Measurements from ENCODE around the gene VPS36. TPM values are rescaled to one million over a fixed set of nuclear protein-coding genes. Genes with fewer than 3 reads are reported as not detected.
A peak's percentile ranks its signal among the peaks of the same experiment; 100 is the strongest.
"Not testable (repeated sequence)": the region's sequence is repeated elsewhere in the genome, so short reads cannot be mapped to it uniquely, and the experiment has no call there.

Gene VPS36, protein sequence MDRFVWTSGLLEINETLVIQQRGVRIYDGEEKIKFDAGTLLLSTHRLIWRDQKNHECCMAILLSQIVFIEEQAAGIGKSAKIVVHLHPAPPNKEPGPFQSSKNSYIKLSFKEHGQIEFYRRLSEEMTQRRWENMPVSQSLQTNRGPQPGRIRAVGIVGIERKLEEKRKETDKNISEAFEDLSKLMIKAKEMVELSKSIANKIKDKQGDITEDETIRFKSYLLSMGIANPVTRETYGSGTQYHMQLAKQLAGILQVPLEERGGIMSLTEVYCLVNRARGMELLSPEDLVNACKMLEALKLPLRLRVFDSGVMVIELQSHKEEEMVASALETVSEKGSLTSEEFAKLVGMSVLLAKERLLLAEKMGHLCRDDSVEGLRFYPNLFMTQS
- total RNA-seq (2014; rRNA removed) = 43.9 and 56.9 TPM in 2 replicates
- 13.4 TPM for polyA plus RNA-seq (2012)

DNA sequence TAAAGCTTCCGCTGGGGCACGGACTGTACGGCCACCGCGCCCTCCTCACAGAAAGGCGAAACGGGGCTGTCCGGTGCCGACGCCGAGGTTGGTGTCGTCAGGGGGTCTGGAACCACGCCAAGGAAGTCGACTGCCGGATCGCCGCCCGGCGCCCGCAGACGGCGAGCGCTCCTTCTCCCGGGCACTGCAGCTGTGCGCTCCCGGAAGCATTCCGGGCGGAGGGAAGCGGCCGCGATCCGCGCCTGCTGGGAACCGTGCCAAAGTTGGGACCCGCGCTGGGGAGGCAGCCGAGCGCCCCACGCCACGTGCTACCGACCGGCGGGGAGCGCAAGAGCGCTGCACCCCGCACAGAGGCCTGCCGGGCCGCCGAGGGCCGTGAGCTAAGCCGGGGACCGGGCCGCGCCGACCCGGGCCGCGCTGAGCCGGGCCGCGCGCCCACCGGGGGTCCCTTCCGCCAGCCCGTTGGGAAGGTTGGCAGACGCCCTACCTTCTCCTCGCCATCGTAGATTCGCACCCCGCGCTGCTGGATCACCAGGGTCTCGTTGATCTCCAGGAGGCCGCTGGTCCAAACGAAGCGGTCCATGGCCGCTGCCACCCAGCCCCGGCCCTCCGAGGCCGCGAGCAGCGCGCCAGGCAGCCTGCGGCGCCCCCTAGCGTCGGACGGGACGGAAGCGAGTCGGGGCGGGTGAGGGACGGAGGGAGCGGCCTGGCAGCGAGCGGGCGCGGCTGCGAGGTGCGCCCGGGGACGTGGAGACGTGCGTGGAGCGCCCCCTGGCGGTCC, at the start of gene VPS36:
Gene VPS36, minus strand, starts transcription at position 623 of the 781 bp plus-strand sequence. Its CDS starts 40 bp downstream, at position 583.
- DNase-seq (ENCODE audit: low read depth) = peak; percentile 91

DNA sequence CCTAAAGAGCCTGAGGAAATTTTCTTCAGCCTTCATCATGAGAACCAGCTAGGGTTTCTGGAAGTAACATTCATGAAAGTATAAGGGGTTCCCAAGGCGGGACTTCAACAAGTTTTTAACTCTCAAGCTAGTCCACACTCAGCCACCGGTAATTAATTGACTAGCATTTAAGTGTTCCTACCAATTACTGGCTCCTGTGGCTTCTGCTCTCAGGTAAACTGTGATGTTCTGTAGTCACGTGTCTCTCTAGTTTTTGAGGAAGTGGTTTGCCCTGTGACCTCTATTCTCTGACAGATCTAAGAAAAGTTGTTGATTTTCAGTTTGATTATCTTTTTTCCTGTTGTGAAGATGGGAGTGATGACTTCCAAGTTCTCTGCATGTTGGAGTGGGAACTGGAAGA, 47.5 kb upstream of the VPS36 start:
- DNase-seq (ENCODE audit: low read depth) = not testable (repeated sequence)

DNA sequence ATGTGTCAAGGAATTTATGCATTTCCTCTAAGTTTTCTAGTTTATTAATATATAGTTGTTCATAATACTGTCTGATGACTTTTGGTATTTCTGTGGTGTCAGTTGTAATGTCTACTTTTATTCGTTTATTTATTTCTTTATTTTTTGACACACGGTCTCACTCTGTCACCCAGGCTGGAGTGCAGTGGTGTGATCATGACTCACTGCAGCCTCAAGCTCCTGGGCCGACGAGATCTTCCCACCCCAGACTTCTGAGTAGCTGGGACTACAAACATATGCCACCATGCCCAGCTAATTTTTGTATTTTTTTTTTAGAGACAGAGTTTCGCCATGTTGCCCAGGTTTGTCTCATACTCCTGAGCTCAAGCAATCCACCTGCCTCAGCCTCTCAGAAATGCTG, 43.8 kb upstream of the VPS36 start:
- DNase-seq (ENCODE audit: low read depth) = peak; percentile 17

DNA sequence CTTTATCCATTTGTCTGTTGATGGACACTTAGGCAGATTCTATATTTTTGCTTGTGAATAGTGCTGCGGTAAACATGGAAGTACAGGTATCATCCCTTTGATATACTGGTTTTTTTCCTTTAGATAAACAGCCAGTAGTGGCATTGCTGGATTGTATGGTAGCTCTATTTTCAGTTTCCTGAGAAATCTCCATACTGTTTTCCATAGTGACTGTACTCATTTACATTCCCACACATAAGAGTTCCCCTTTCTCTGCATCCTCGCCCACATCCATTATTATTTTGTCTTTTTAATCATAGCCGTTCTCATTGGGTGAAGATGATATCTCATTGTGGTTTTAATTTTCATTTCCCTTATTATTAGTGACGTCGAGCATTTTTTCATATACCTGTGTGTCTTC, 40.6 kb upstream of the VPS36 start:
- not testable (repeated sequence) for DNase-seq (ENCODE audit: low read depth)

DNA sequence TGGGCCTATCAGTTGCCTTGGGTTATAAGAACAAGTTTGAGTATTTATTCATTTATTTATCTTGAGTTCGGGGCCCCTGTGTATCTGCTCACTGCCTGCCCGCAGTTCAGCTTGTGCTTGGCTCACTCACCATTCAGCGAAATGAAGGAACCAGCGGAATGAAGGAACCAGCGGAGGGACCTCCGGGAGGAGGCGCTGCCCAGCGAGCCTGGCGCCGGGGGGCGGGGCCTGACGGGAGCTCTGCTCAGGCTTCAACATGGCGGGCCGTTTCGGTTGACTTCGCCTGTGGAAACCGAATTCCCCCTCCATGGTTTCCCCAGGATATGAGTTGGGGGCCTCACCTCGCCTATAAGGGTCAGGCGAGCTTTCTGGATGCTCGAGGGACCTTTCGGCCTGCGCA, 38.3 kb upstream of the VPS36 start:
- not testable (repeated sequence) for DNase-seq (ENCODE audit: low read depth)

DNA sequence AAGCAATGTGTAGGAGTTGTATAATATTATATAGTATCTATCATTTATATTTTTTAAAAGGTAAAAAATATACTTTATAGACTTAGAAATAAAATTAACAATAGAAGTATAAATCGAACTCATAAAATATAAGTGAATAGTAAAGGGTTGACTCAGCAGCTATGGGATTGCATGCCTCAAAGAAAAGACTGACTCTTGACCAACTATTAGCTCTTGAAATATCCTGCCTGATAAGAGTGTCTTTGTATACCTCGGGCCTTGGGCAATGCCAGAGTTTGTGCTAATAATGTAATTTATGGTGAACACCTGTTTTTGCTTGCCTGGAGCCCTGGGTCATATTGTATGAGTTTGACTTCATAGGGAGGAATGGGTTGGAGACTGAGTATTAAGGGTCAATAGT, 36.6 kb upstream of the VPS36 start:
- not testable (repeated sequence) for DNase-seq (ENCODE audit: low read depth)

DNA sequence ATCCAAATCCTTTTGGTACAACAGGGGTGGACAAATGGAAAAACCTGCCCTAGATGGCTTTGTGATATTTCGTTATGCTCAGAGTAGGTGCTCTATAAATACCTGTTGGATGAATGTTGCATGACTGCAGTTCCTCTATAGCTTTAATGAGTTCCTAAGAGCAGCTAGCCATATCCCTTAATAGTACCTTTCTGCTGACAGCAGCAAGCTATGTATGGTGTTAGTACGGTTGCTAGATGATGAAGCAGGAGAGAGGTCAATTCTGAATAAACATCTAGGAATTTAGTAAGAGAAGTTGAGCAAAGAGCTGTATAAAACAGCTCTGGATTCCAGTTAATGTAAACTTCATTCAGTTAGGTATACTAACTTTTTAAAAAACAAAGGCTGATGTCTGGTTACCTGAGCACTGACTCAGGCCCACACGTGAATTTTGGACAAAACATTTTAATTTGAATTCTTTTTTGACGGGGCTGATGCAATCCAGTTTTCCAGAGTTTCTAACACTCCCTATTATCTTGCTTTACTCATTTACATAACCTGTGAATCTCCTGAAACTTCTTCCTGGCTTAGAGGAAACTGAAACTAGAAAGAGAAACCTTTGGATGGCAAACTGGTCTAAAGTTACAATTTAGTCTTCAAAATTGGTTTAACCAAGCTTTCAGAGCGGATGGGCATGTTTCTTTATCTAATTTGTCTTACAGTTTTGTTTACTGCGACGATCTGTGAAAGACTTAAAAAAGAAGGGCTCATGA, 30.4 kb upstream of the VPS36 start:
- DNase-seq (ENCODE audit: low read depth) = not testable (repeated sequence)

DNA sequence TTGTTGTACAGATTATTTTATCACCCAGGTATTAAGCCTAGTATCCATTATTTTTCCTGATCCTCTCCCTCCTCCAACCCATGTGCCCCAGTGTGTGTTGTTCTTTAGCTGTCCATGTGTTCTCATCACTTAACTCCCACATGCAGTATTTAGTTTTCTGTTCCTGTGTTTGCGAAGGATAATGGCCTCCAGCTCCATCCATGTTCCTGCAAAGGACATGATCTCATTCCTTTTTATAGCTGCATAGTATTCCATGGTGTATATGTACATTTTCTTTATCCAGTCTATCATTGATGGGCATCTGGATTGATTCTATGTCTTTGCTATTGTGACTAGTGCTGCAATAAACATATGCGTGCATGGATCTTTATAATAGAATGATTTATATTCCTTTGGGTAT, 18.1 kb upstream of the VPS36 start:
- DNase-seq (ENCODE audit: low read depth) = not testable (repeated sequence)

DNA sequence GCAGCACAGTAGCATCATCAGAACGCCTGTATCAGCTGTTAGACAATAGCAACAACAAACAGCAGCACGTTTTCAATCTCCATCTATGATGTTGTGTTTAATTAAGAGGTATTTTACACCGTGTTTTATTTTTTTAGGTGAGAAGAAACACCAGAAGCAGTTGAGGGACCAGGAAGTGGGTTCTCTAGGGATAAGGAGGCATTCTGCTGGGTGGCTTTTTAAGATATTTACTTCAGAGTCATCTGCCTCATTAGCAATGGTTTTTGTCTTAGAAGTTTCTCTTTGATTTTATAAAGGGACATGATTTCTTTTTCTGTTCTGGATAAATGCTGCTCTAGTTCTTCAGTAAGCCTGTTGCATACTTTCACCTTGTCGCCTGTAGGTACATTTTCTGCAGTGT, 13.1 kb upstream of the VPS36 start:
- DNase-seq (ENCODE audit: low read depth) = no peak

DNA sequence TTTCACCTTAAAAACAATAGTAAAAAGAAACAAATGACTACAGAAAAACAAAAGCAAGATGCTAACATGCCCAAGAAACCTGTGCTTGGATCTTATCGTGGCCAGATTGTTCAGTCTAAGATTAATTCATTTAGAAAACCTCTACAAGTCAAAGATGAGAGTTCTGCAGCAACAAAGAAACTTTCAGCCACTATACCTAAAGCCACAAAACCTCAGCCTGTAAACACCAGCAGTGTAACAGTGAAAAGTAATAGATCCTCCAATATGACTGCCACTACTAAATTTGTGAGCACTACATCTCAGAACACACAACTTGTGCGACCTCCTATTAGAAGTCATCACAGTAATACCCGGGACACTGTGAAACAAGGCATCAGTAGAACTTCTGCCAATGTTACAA, 10.8 kb upstream of the VPS36 start:
- no peak for DNase-seq (ENCODE audit: low read depth)

DNA sequence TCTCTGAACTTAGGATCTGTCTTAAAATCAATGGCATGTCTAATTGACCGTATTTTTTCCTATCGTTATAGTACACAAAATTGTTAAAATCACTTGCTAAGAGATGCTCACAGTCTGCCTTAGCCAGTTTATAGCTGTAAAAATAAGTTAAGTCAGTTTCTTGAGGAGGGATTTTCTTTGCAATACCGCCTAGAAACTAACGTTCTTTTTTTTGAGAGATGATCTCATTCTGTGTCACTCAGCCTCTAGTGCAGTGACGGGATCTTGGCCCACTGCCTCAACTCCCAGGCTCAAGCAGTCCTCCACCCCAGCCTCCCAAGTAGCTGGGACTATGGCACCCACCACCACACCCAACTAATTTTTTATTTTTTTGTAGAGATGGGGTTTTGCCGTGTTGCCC, 9.2 kb upstream of the VPS36 start:
- DNase-seq (ENCODE audit: low read depth) = peak; percentile 79

DNA sequence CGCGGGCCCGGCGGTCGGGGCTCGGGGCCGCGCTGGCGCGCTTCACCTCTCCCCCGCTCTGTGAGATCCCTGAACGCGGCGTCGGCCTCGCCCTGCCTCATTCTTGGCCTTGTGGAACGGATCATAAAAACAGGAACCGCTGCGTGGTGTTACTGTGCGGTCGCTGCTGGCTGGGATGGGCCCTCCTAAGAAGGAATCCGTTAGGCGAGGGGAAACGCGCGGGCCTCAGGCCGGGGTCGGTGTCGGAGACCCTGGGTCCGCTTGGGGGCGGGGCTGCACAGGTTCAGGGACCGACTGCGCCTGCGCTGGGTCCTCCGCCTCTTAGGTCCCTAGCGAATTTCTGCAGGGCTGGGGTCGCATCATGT, 5.2 kb upstream of the VPS36 start:
- peak; percentile 62 for DNase-seq (ENCODE audit: low read depth)

DNA sequence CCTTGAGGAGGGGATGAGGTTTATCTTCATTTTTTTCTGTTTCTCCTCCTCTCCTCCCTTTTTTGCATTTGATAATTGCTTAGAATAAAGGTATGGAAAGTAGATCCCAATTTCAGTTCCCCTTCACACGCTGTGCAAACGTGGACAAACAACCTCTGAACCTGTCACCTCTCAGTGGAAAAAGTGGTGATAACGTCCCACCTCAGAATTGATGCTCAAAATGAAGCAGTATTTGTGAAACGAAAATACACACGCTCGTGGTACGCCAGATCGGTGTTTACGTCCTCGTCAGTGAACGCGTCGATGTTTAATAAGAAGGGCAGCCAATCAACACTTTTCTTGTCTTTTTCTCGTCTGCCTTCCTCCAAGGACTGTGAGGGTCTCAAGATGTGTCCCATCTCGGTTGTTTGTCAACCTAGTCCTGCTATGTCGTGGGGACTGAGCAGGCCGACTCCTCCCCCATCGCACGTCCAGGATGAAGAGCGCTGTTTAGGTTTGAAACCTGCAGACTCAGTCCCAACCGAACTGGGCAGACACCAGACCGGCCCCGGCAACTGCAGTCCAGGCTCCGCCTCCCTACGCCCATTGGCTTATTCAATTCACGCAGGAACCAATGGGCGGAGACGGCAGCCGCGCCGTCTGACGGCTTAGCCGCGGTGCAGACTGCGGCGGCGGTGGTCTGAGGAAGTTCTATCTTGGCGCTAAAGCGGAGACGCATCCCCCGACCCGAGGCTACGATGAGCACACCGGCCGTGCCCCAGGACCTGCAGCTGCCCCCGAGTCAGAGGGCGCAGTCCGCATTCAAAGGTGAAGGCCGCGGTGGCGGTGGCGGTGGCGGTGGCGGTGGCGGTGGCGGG, 4.6 kb upstream of the VPS36 start, which contains the start of gene CKAP2:
Gene CKAP2, plus strand, starts transcription at position 659 of the 857 bp plus-strand sequence. Its CDS starts 79 bp downstream, at position 738.
- peak; percentile 94 for DNase-seq (ENCODE audit: low read depth)

DNA sequence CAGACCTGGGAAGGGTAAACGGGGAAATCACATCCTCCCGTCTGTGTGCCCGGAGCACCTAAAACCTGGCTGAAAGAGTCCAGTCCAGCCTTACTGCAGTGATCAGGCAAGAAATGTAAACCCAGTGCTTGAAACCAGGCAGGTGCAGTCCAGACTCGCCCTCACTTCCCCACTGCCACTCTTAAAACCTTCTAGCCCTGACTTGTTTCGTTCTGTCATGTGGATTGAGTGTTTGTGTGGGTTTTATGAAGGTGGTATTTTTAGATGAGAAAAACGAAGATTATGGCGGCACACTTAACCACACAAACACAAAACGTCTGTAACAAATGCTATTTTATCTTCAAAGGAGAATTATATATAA, 4.0 kb upstream of the VPS36 start:
- DNase-seq (ENCODE audit: low read depth) = peak; percentile 16

DNA sequence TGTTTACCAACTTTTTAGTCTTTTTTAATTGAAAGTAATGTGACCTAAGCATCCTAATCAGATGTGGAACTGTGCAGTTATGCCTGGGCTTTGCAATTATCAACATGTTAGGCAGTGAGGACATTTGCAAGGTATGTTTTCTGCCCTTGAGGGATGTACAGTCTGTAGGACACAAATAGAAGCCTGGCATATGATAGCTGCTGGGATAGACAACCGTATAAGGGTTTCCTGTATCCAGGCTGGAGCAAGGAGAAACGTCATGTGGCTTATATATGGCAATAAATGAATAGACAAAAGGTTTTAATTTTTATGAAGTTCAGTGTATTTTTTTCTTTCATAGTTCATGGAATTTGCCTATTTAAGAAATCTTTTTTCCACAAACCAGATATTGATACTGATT, 2.0 kb upstream of the VPS36 start:
- no peak for DNase-seq (ENCODE audit: low read depth)

DNA sequence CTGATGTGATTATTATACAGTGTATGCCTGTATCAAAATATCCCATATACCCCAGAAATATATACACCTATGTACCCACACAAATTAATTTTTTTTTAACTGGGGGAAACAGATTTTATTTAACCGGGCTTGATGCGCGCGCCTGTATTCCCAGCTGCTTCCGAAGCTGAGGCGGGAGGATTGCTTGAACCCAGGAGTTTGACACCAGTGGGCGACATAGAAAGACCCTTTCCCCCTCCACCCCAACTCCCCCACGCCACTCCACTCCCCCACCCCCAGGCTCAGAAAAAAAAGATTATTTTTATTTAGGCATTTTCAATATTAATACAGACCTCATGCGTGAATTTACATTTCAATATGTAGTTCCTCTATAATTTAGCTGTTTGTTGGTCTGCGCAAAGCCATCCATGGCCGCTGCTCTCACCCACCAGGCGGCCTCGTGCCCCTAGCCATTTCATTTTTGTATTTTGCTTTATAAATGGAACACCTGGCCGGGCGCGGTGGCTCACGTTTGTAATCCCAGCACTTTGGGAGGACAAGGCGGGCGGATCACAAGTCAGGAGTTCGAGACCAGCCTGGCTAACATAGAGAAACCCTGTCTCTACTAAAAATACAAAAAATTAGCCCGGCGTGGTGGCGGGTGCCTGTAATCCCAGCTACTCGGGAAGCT, 836 bp upstream of the VPS36 start:
- no peak for DNase-seq (ENCODE audit: low read depth)

DNA sequence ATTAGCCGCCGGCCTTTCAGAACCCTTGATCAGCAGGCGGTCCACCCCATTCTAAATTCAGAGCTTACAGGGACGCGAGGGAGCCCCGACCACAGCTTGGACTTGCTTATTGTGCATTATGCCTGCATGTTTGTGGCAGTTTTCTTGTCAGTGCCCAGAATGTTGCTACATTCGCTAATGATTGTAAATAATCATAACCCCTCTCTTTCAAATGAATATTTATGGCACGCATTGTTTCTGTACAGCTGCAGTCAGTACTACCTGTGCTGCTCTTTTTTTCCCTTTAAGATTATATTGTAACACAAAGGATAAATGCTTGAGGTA, 321 bp upstream of the VPS36 start:
- no peak for DNase-seq (ENCODE audit: low read depth)

DNA sequence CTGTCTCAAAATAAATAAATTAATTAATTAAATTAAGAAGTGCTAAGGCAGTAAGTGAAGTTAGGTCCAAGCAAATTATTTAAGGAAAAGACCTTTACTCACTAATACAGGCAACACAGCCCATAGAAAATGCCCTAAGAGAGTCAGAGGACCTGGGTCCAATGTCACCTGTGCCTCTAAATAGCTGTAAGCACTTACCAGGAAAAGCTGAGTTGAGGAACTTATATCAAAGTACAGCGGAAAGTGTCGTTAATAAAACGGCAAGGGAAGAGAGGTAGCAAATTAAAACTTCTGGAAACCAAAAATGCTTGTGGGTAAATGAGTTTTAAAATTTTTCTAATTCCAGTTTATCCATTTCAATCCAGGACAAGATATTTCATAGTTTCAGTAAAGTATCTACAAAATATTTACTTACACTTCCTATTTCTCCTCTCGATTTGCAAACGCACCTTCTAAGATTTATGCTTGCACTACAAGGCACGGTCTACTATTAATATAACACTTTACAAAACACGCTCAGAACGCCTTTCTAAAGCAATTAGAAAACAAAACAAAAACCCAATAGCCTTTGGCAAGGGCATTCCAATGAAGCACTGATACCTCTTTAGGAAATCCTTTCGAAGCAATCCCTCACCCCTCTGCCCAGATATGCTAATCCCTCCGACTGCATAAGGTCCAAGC, 963 bp downstream of the VPS36 start:
- DNase-seq (ENCODE audit: low read depth) = no peak

DNA sequence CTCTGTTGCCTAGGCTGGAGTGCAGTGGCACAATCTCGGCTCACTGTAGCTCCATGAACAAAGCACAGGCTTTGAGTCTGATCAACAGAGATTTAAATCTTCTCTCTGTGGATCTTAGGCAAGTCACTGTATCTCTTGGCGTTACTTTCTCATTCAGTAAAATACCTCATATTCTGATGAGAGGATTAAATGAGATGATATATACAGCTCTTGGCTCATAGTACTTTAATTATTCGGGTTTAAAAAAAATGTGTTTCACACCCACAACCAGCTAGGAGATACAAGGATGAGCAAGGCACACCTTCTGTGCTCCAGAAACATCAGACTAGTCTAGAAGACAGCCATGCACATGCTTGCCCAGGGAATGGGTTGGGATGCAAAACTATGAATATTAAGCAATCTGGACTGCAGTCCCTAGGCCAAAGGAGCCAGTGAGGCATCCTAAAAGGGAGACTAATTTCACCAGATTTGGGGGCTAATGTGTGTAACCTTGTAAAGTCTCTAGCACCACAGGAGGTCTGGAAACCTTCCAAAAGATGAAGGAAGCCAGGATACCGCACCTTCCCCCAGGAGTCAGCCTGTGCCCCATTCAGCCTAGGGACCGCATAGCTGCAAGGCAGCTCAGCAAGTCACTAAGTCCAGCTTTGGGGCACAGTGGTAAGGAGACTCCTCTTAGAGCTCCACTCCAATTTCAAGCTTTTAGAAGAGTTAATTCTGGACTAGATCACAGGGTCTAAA, 2.5 kb downstream of the VPS36 start:
- peak; percentile 27 for DNase-seq (ENCODE audit: low read depth)

Data from LHCN-M2 (cell line).